AG10803 (cell line): Measurements from ENCODE around the gene KRTAP13-4.

Experiments used
- DNase-seq: peaks from one replicate; pipeline ENCODE4 v3.0.0; 2010; ENCODE audit warnings: low read depth
- H3K4me3 ChIP-seq: 2 replicates; pipeline ENCODE4 v1.5.1; 2011; ENCODE audit warnings: mild to moderate bottlenecking, low read length, control low read depth
- CTCF ChIP-seq: conservative IDR thresholded peaks from 2 replicates; pipeline ENCODE4 v1.5.1; 2011; ENCODE audit warnings: mild to moderate bottlenecking, low read length, control low read depth, inconsistent platforms

The KRTAP13-4 gene

GRCh38 chr21:30447056-30447455 is 17.0 kb downstream of the KRTAP13-4 start:
- H3K4me3 ChIP-seq = no peak overlapping the region
- TF ChIP-seq CTCF = no peak
- DNase-seq = no peak

GRCh38 chr21:30448514-30448913 is 18.5 kb downstream of the KRTAP13-4 start:
- DNase-seq = no peak
- no peak overlapping the region for H3K4me3 ChIP-seq
- TF ChIP-seq CTCF = no peak

GRCh38 chr21:30463713-30464112 is 33.7 kb downstream of the KRTAP13-4 start:
- no peak for DNase-seq
- TF ChIP-seq CTCF = peak; percentile 15; the same call in 1 of the 2 replicates
- no peak overlapping the region for H3K4me3 ChIP-seq

GRCh38 chr21:30468900-30469714 is 39.1 kb downstream of the KRTAP13-4 start:
- no peak for DNase-seq
- H3K4me3 ChIP-seq = no peak overlapping the region
- no peak for TF ChIP-seq CTCF

GRCh38 chr21:30478004-30478403 is 48.0 kb downstream of the KRTAP13-4 start:
- H3K4me3 ChIP-seq = no peak overlapping the region
- DNase-seq = no peak
- no peak for TF ChIP-seq CTCF

- no peak for DNase-seq
- TF ChIP-seq CTCF = no peak
- no peak overlapping the region for H3K4me3 ChIP-seq
Measured at GRCh38 chr21:30479259-30479658, 49.2 kb downstream of the KRTAP13-4 start.

GRCh38 chr21:30480145-30480544 is 50.1 kb downstream of the KRTAP13-4 start, which contains the start of gene KRTAP19-1:
Gene KRTAP19-1, minus strand, starts transcription at chr21:30480367. Its CDS starts 50 bp downstream, at chr21:30480317.
- H3K4me3 ChIP-seq = no peak within 1 kb of the TSS
- DNase-seq = no peak
- TF ChIP-seq CTCF = no peak
